GM21737 (cell line): Measurements from ENCODE around the gene SALL3.
"Not testable (repeated sequence)": the region's sequence is repeated elsewhere in the genome, so short reads cannot be mapped to it uniquely, and the experiment has no call there.

ENCODE experiments used
- ATAC-seq: cut with Tn5 transposase; IDR thresholded peaks from one replicate; pipeline ENCODE4 v1.9.1; 2021; ENCODE audit warnings: mild to moderate bottlenecking, moderate library complexity; ENCODE audit not compliant: unreplicated experiment

Gene SALL3

DNA sequence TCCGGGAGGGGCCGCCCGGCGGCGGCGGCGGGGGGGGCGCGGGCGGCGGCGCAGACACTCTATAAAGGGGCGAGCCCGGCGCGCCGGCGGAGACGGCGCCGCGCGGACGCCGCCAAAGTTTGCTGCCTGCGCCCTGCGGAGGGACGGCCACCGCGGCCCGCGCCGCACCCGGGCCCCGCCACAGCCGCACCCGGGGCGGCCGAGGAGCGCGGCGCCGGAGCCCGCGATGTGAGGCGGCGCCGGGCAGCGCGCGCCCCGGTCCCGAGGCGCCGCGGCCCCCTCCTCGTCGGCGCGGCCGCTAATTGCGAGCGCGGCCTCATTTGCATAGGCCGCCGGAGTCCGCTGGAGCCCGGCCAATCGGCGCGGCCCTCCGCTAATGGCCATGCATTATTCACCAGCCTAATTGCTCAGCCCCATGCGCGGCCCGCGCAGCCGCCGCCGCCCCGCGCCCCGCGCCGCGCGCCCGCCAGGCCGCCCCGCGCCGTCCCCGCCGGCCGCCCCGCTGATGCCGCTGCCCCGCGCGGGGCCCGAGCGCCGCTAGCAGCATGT, at the start of gene SALL3:
Gene SALL3 (plus strand): TSS at position 89 of the 549 bp plus-strand sequence. CDS start 457 bp downstream, at position 546.
- ATAC-seq = no peak

- no peak for ATAC-seq
Measured at GRCh38 chr18:78932281-78932680, 47.3 kb upstream of the SALL3 start.

DNA sequence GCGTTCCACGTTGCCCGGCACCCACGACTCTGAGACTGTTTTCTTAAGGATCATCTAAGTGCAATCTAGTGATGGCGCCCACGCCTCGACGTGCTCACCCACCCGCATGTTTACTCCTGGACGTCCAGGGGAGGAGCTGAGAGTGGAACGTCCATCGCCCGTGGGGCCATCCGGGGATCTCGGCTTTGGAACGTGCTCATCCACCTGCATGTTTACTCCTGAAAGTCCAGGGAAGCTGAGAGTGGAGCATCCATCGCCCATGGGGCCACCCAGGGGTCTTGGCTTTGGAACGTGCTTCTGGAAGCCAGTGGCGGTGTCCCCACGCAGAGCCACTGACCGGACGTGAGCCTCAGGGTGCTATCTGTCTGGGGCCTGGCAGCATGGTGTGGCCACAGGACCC, 45.6 kb upstream of the SALL3 start:
- ATAC-seq = no peak

DNA sequence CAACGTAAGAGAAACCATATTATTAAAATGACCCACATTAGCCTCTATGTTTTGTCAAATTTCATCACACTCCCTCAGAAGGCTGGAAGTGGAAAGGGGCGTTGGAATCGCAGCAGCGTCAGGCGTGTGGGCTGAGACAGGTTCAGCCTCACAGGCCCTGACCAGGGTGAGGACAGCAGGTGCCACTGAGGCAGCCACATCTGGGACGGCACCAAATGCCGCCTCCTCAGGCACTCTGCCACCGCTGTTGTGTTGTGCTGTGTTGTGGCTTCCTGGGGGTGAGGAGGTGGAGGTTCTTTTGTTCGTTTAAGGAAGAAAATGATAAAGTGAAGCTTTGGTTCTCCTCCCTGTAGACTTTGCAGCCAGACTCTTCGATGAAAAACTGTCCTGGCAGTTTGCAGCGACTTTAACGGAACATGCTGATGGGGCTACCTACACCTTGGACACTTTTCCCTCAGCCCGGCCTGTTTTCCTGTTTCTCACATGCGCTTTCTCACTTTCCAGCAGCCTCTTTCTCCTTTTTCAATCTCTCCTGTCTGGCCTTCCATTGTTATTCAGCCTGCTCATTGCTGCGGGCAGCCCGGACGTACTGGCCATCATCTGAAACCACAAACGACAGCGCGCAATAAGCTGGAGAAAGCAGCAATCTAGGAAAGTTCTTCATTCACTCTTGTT, 44.9 kb upstream of the SALL3 start:
- ATAC-seq = no peak

DNA sequence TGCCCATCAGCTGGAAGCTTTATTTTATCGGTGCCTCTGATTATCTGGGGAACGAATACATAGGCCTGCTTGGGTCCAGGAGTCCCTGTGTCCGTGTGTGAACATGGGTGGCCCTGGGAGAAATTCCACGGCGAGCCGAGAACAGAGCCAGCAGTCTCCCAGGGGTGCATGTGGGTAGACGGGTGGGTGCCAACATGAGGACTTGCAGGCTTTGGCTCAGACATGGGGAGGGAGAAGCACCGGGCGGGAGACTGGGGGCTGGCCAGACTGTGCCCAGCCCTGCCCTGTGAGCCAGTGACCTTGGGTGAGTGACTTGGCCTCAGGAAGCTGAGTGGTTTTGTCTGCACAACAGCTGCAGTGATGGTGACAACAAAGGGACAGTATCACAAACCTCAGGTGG, 44.2 kb upstream of the SALL3 start:
- ATAC-seq = no peak

DNA sequence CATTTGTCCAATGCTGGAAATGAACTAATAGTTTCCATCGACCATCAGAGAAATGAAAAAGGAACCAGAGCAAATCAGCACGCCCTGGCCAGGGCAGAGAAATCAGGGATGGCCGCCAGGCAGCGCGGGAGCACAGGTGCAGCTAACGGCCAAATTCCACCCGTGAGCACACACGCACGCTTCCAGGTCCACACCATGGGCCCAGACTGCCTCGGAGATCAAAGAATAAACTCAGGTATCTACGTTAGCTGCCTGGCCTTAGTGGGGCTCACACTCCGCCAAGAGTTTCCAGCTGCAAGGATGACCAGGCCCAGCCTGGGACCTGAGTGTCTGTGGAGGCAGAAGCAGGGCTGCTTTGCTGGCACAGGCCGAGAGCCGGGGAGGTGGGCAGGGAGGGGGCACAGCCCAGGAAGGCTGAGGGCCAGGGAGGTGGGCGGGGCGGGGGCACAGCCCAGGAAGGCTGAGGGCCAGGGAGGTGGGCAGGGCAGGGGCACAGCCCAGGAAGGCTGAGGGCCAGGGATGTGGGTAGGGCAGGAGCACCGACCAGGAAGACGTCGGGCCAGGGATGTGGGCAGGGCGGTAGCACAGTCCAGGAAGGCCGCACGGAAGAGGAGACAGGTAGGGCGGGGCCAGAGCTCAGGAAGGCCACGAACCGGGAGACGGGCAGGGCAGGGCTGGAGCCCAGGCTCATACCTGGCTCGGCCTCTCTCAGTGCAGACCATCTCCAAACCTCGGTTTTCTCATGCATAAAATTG, 43.2 kb upstream of the SALL3 start:
- ATAC-seq = no peak

- ATAC-seq = no peak
Measured at GRCh38 chr18:78937166-78937565, 42.5 kb upstream of the SALL3 start.

- ATAC-seq = no peak
Measured at GRCh38 chr18:78939105-78939504, 40.5 kb upstream of the SALL3 start.

DNA sequence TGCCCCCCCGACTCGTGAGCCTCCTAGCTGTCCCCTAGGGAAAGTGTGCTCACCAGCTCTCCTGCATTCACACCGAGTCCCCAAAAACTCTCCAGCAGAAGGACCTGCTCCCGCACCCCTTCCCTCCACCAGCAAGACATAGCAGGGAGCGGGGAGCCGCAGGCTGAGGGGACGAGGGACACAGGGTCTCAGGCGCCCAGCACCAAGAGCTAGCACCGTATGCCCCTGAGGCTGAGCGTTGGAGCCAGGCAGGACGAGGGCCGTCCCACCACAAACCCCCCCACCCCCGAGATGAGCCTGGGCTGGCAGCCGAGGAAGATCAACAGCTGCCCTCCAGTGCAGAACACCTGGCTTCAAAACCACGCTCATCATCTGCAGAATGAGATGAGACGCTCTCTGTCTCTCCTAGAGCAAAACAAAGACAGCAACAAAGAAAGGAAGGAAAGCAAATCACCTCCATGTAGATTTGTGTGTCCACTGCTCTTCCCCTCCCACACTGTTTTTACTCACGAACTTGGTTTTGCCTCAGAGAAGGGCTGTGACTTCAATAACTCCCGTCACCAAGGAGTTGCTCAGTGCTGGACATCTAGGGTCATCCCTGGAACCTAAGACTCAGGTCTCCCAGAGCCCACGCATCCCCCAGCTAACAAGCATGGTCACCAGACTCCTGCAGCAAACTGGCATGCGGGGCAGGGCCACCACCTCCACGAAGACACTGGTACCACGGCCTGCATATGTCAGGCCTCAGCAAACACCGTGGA, 39.7 kb upstream of the SALL3 start:
- no peak for ATAC-seq

DNA sequence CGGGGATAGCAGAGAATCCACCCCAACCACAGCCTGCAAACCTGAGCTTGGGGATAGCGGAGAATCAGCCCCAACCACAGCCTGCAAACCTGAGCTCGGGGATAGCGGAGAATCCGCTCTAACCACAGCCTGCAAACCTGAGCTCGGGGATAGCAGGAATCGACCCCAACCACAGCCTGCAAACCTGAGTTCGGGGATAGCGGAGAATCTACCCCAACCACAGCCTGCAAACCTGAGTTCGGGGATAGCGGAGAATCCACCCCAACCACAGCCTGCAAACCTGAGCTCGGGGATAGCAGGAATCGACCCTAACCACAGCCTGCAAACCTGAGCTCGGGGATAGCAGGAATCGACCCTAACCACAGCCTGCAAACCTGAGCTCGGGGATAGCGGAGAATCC, 37.4 kb upstream of the SALL3 start:
- not testable (repeated sequence) for ATAC-seq

GRCh38 chr18:78945628-78946027, 34.0 kb upstream of the SALL3 start:
- no peak for ATAC-seq

DNA sequence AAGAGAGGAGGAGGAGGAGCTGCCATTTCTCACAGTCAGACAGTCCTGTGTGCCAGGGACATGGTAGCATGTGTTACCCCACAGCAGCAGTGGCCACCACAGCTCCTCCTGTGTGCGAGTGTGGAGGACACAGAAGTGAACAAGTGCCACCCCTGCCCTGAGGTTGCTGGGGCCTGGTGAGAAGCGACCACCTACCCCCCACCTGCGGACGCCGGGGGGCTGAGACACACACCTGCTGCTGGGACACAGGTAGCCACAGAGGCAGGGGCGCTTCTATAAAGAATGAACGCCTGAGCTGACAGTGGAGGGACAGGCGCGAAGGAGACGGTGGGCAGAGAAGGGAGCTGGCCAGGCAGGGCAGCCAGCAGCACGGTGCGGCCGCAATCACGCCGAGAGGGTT, 32.3 kb upstream of the SALL3 start:
- no peak for ATAC-seq

DNA sequence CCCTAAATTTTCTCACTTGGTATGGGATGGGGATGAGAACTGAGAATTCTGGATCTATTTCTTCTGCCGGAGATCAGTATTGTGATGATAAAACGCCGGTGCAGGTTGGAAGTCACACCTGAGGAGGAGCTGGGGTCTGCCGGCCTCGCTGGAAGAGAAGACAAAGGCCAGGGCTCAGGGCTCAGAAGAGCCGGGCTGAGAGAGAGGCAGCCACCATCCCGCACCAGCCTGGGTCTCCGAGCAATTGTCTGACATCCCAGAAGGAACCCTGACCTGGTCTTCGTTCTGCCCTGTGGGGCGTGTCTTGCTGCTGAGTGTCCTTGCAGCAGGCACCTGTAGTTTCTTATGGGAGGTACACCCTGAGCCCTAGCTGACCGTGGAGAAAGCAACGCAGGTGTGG, 31.4 kb upstream of the SALL3 start:
- no peak for ATAC-seq

DNA sequence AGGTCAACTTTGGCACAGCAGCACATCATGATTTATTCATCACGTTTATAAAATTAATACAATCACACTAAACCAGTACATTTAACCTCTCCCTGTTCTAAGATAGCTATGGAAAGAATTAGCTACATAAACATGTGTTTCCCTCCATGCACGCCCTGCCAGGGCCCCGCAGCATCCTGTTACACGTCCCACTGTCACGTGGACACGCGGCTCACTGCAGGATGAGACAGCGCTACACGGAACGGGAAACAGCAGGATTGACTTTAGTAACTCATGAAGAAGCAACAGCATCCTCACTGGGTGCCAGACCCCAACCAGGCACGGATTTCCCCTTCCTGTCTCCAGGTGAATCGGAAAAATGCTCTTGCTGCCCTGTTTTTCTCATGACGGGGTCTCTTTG, 30.9 kb upstream of the SALL3 start:
- ATAC-seq = no peak

DNA sequence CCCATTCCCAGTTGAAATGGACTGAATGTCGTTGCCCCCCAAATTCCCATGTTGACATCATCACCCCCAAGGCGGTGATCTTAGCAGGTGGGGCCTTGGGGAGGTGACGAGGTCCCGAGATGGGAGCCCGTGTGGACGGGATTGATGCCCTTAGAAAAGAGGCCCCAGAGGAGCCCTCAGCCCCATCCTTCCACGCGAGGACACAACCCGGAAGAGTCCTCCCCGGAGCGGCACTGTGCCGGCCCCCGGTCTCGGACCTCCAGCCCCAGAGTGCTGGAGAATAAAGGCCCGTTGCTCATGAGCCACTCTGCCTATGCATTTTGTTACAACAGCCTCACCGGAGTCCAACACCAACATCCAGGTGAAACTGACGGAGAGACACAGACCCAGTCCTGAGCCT, 30.4 kb upstream of the SALL3 start:
- no peak for ATAC-seq

DNA sequence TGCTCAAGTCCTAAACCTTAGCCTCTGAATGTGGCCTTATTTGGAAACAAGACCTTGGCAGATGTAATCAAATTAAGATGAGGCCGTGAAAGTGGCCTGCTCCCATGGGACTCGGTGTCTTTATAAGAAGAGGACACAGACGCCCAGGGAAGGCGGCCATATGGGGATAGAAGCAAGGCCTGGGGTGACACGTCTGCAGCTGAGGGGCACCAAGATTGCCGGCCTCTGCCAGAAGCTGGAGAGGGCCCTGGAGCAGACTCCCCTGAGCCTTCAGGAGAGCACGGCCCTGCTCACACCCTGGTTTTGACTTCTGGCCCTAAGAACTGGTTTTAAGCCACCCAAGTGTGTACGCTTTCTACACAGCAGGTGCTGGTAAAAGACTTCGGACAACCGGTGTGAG, 29.2 kb upstream of the SALL3 start:
- ATAC-seq = no peak

GRCh38 chr18:78953566-78953965, 26.1 kb upstream of the SALL3 start:
- ATAC-seq = no peak

DNA sequence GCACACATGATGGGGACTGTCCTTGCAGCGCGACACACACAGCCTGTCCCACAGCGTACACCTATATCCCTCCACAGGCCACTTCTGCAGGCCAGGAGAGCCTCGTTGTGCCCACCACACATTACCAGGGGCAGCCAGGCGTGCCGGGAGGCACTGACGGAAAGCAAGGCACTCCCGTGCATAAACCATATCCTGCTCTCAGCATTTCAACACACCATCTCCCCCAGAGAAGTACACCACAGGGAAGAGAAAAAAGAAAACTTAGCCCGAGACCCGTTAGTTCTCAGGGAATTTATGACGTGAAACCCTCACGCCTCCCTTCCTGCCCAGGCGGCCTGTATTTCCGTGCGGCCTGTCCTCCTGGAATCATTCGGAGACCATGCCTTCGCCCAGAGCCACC, 24.6 kb upstream of the SALL3 start:
- ATAC-seq = no peak

DNA sequence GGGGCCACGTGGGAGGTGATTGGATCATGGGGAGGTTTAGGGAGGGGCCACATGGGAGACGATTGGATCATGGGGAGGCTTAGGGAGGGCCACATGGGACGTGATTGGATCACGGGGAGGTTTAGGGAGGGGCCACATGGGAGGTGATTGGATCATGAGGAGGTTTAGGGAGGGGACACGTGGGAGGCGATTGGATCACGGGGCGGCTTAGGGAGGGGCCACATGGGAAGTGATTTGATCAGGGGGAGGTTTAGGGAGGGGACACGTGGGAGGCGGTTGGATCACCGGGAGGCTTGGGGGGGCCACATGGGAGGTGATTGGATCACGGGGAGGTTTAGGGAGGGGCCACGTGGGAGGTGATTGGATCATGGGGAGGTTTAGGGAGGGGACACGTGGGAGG, 22.5 kb upstream of the SALL3 start:
- ATAC-seq = no peak

- ATAC-seq = no peak
Measured at GRCh38 chr18:78960709-78961108, 18.9 kb upstream of the SALL3 start.

DNA sequence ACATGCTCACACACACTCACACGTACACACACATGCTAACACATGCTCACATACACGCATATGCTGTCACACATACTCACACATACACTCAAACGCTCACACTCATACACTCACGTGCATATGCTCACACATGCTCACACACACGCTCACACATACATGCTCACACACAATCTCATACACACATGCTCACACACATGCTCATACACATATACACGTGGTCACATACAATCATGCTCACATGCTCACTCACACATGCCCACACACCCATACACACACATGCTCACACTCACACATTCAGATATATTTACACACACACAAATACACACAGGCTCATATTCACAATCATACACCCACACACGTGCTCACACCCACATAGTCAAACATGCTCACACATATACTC, 17.5 kb upstream of the SALL3 start:
- ATAC-seq = no peak

DNA sequence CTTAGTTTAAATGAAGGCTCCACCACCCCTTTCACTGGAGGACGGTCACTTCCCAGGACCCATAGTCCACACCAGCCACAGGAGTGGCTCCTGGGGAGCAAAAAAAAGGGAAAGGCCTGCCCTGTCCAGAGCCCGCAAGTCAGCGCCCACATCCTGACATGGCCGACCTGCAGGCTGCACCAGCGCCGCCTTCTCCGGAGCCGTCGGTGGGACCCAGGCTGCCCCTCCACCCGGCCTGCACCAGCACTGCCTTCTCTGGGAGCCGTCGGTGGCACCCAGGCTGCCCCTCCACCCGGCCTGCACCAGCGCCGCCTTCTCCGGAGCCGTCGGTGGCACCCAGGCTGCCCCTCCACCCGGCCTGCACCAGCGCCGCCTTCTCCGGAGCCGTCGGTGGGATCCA, 14.9 kb upstream of the SALL3 start:
- not testable (repeated sequence) for ATAC-seq
